HTR-8/SVneo (cell line): ENCODE results near the gene AKNA.

Experiments
- DNase-seq: peaks from one replicate; pipeline ENCODE4 v3.0.0; 2011; ENCODE audit warnings: low spot score, mixed read lengths; ENCODE audit not compliant: insufficient read length
- FAIRE-seq: peaks from 2 replicates; lab custom pipeline; 2011; peaks lifted over from hg19 to GRCh38; lab: Jason Lieb, UNC

The AKNA gene

GRCh38 chr9:114397848-114398605 lies 10.2 kb upstream of the AKNA start:
- FAIRE-seq = no peak
- peak; percentile 85 for DNase-seq

- no peak for FAIRE-seq
- DNase-seq = no peak
These were observed 9.6 kb upstream of the AKNA start for GRCh38 chr9:114397219-114397847.

GRCh38 chr9:114396558-114397218 lies 8.9 kb upstream of the AKNA start:
- FAIRE-seq = no peak
- no peak for DNase-seq

- FAIRE-seq = no peak
- DNase-seq = no peak
These were observed 8.0 kb upstream of the AKNA start for GRCh38 chr9:114395768-114396167.

GRCh38 chr9:114395334-114395617 lies 7.5 kb upstream of the AKNA start:
- FAIRE-seq (no peak), DNase-seq (no peak)

- FAIRE-seq = no peak
- no peak for DNase-seq
These were observed 6.9 kb upstream of the AKNA start for GRCh38 chr9:114394523-114395333.

- no peak for FAIRE-seq
These were observed 4.9 kb upstream of the AKNA start for GRCh38 chr9:114392749-114393112.

GRCh38 chr9:114390952-114391351 lies 3.2 kb upstream of the AKNA start:
- FAIRE-seq (no peak), DNase-seq (no peak)

More at GRCh38 chr9:114392749-114393112, 4.9 kb upstream of the AKNA start:
- DNase-seq = no peak

- no peak for FAIRE-seq
- no peak for DNase-seq
These were observed 2.0 kb upstream of the AKNA start for GRCh38 chr9:114389612-114390368.

- FAIRE-seq (no peak), DNase-seq (no peak)
These were observed 1.1 kb upstream of the AKNA start for GRCh38 chr9:114388764-114389375.

GRCh38 chr9:114388357-114388682 lies 538 bp upstream of the AKNA start:
- no peak for DNase-seq
- FAIRE-seq = no peak

- DNase-seq (no peak), FAIRE-seq (no peak)
These were observed 699 bp downstream of the AKNA start for GRCh38 chr9:114386886-114387679.

GRCh38 chr9:114386361-114386885 lies 1.4 kb downstream of the AKNA start:
- DNase-seq (no peak), FAIRE-seq (no peak)

GRCh38 chr9:114385397-114386181 lies 2.2 kb downstream of the AKNA start:
- no peak for FAIRE-seq
- DNase-seq = peak; percentile 70

GRCh38 chr9:114384836-114385396 lies 2.9 kb downstream of the AKNA start:
- FAIRE-seq (no peak), DNase-seq (no peak)

- FAIRE-seq = no peak
- DNase-seq = no peak
These were observed 3.4 kb downstream of the AKNA start for GRCh38 chr9:114384341-114384740.

GRCh38 chr9:114383521-114384231 lies 4.1 kb downstream of the AKNA start:
- DNase-seq (no peak), FAIRE-seq (no peak)
